IMR-90 (cell line): ENCODE measurements around the gene CAB39.

Experiments used
- CEBPB ChIP-seq: IDR thresholded peaks from 2 replicates; pipeline ENCODE4 v1.6.1; 2012; ENCODE audit warnings: low read depth, low read length, improper control_type of control experiment
- POLR2A ChIP-seq: IDR thresholded peaks from 2 replicates; pipeline ENCODE4 v1.6.1; 2012; ENCODE audit warnings: mild to moderate bottlenecking, low read depth, low read length
- RAD21 ChIP-seq: IDR thresholded peaks from 2 replicates; pipeline ENCODE4 v1.6.1; 2012; ENCODE audit warnings: low read length, improper control_type of control experiment
- RFX5 ChIP-seq: IDR thresholded peaks from 2 replicates; pipeline ENCODE4 v1.8.0; 2012; ENCODE audit warnings: low read depth, mild to moderate bottlenecking, low read length, moderate library complexity
- TF ChIP-seq, protein P1 (sequence below): conservative IDR thresholded peaks from 2 replicates; pipeline ENCODE4 v1.5.1; 2012; ENCODE audit warnings: mild to moderate bottlenecking, low read depth, low read length, improper control_type of control experiment

GRCh38 chr2:230829293-230829692, 116.7 kb downstream of the CAB39 start:
- TF ChIP-seq, protein P1, sequence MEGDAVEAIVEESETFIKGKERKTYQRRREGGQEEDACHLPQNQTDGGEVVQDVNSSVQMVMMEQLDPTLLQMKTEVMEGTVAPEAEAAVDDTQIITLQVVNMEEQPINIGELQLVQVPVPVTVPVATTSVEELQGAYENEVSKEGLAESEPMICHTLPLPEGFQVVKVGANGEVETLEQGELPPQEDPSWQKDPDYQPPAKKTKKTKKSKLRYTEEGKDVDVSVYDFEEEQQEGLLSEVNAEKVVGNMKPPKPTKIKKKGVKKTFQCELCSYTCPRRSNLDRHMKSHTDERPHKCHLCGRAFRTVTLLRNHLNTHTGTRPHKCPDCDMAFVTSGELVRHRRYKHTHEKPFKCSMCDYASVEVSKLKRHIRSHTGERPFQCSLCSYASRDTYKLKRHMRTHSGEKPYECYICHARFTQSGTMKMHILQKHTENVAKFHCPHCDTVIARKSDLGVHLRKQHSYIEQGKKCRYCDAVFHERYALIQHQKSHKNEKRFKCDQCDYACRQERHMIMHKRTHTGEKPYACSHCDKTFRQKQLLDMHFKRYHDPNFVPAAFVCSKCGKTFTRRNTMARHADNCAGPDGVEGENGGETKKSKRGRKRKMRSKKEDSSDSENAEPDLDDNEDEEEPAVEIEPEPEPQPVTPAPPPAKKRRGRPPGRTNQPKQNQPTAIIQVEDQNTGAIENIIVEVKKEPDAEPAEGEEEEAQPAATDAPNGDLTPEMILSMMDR, result no peak
- TF ChIP-seq CEBPB (no peak), RAD21 (no peak), POLR2A (no peak), RFX5 (no peak)
